ENCODE measurements around the gene GSDMA.

GRCh38 chr17:39939106-39939505 lies 23.7 kb upstream of the GSDMA start:
- TF ChIP-seq SPI1 (IDR thresholded peaks at IDR 0.05; ENCODE audit: borderline replicate concordance, low read depth, low read length), result no peak
- TF ChIP-seq ZSCAN29 (IDR thresholded peaks at IDR 0.05), result no peak
- TF ChIP-seq POLR2AphosphoS2 (IDR thresholded peaks at IDR 0.05; ENCODE audit: low read length), result no peak

Measured in K562 (cell line).